CD14-positive monocyte (primary cell): ENCODE data around the gene PTAR1. TPM values are rescaled to one million over a fixed set of nuclear protein-coding genes. Genes with fewer than 3 reads are reported as not detected.
"Not testable (repeated sequence)": the region's sequence is repeated elsewhere in the genome, so short reads cannot be mapped to it uniquely, and the experiment has no call there.

Source experiments
- DNase-seq, 3 donors: peaks; one replicate each; pipeline ENCODE4 v3.0.0-alpha.2; 2011 to 2022
- H2AFZ ChIP-seq: 2 replicates; pipeline ENCODE4 v1.6.0; 2012; ENCODE audit warnings: mild to moderate bottlenecking, low read depth, low read length, inconsistent platforms; ENCODE audit not compliant: insufficient read depth, poor library complexity, severe bottlenecking
- H3K27ac ChIP-seq, 2 donors: 1 replicate in 1 of 2; 2 replicates in 1 of 2; pipeline ENCODE4 v1.5.1; 2012 to 2013; ENCODE audit warnings: low read length in 2 of 2, control low read depth in 1 of 2, inconsistent platforms in 1 of 2, low read depth in 1 of 2, mild to moderate bottlenecking in 1 of 2
- H3K27me3 ChIP-seq, 2 donors: one replicate each; pipeline versions ENCODE4 v1.6.0 to v1.6.1; 2011 to 2013; ENCODE audit warnings: low read length in 2 of 2; ENCODE audit not compliant: control insufficient read depth in 2 of 2, insufficient read depth in 2 of 2
- H3K36me3 ChIP-seq, 2 donors: replicated peaks in 1 of 2; 1 replicate in 1 of 2; 2 replicates in 1 of 2; pipeline versions ENCODE4 v1.5.1 to v1.6.1; 2012 to 2013; ENCODE audit warnings: low read length in 2 of 2, control low read depth in 1 of 2, inconsistent platforms in 1 of 2, mild to moderate bottlenecking in 1 of 2; ENCODE audit not compliant: insufficient read depth in 2 of 2, control insufficient read depth in 1 of 2
- H3K4me1 ChIP-seq, 2 donors: 1 replicate in 1 of 2; 2 replicates in 1 of 2; pipeline versions ENCODE4 v1.5.1 to v1.6.1; 2012 to 2013; ENCODE audit warnings: low read length in 2 of 2, control low read depth in 1 of 2, inconsistent platforms in 1 of 2, mild to moderate bottlenecking in 1 of 2, moderate library complexity in 1 of 2; ENCODE audit not compliant: insufficient read depth in 2 of 2, control insufficient read depth in 1 of 2
- H3K4me2 ChIP-seq: replicated peaks from 2 replicates; pipeline ENCODE3; 2012; ENCODE audit warnings: low read length, moderate library complexity, mild to moderate bottlenecking; ENCODE audit not compliant: poor library complexity, severe bottlenecking; ENCODE audit errors: extremely low read depth
- H3K4me3 ChIP-seq, 3 experiments: fragments of 200-600 bp in 1 of 3; sonication (generic) in 1 of 3; replicated peaks in 1 of 3; 1 replicate in 2 of 3; 2 replicates in 1 of 3; pipeline ENCODE4 v1.5.1; 2011 to 2013; ENCODE audit warnings: low read length in 3 of 3, mild to moderate bottlenecking in 3 of 3, control low read depth in 2 of 3, low read depth in 2 of 3, inconsistent platforms in 1 of 3, moderate library complexity in 1 of 3
- H3K79me2 ChIP-seq: 2 replicates; pipeline ENCODE4 v1.6.0; 2012; ENCODE audit warnings: mild to moderate bottlenecking, control low read depth, inconsistent platforms, low read length, moderate library complexity; ENCODE audit not compliant: insufficient read depth
- H3K9ac ChIP-seq: 2 replicates; pipeline ENCODE4 v1.6.0; 2017; ENCODE audit warnings: low read length, mild to moderate bottlenecking; ENCODE audit not compliant: insufficient read depth, poor library complexity, severe bottlenecking
- H3K9me3 ChIP-seq, 2 donors: replicated peaks in 1 of 2; 1 replicate in 1 of 2; 2 replicates in 1 of 2; pipeline versions ENCODE4 v1.5.1 to v1.6.1; 2012 to 2013; ENCODE audit warnings: low read length in 2 of 2, control low read depth in 1 of 2; ENCODE audit not compliant: control insufficient read depth in 1 of 2, insufficient read depth in 1 of 2
- H4K20me1 ChIP-seq: 2 replicates; pipeline ENCODE4 v1.6.0; 2012; ENCODE audit warnings: mild to moderate bottlenecking, low read length, control low read depth, moderate library complexity; ENCODE audit not compliant: insufficient read depth
- H3K27ac Mint-ChIP-seq, 7 donors: one replicate each; pipeline ENCODE4 v1.8.0; 2020; ENCODE audit warnings: mild to moderate bottlenecking in 7 of 7, mixed read lengths in 7 of 7, moderate library complexity in 6 of 7, inconsistent platforms in 2 of 7
- H3K27me3 Mint-ChIP-seq, 3 donors: one replicate each; pipeline ENCODE4 v1.8.0; 2021 to 2022; ENCODE audit warnings: low read depth in 3 of 3, mild to moderate bottlenecking in 3 of 3, mixed read lengths in 3 of 3, moderate library complexity in 3 of 3, inconsistent platforms in 1 of 3
- H3K36me3 Mint-ChIP-seq, 2 donors: one replicate each; pipeline ENCODE4 v1.8.0; 2020; ENCODE audit warnings: mixed read lengths in 2 of 2, inconsistent platforms in 1 of 2, mild to moderate bottlenecking in 1 of 2
- H3K4me1 Mint-ChIP-seq: one replicate; pipeline ENCODE4 v1.8.0; 2020; ENCODE audit warnings: mild to moderate bottlenecking, mixed read lengths
- H3K4me3 Mint-ChIP-seq, 2 donors: one replicate each; pipeline ENCODE4 v1.8.0; 2020; ENCODE audit warnings: mild to moderate bottlenecking in 2 of 2, mixed read lengths in 2 of 2, moderate library complexity in 1 of 2
- H3K9me3 Mint-ChIP-seq, 7 donors: one replicate each; pipeline ENCODE4 v1.8.0; 2020 to 2022; ENCODE audit warnings: mixed read lengths in 7 of 7, mild to moderate bottlenecking in 6 of 7, moderate library complexity in 6 of 7, inconsistent platforms in 2 of 7
- WGBS: methylation state at CpG from one replicate; pipeline ENCODE4 v1.1.5; 2013; ENCODE audit warnings: missing lambda C conversion rate; ENCODE audit not compliant: insufficient coverage; 5-methylcytosine and 5-hydroxymethylcytosine counted together
- intact Hi-C, 2 donors: fragments of 100-400 bp; cut with micrococcal nuclease; formaldehyde crosslinking; loops; one replicate each; pipeline versions ENCODE4 v1.15.0 to v1.15.1; 2023
- polyA plus RNA-seq, 3 donors: library from polyadenylated mRNA; depleted of rRNA in 1 of 3; unstranded in 2 of 3; stranded (reverse) in 1 of 3; fragments of 300-500 nt in 2 of 3; fragments of >200 nt in 1 of 3; fragmentation: Illumina TruSeq in 2 of 3; gene quantifications; 1 replicate in 2 of 3; 2 replicates in 1 of 3; pipeline ENCODE4 v1.2.3, GENCODE V29; 2012 to 2021
- TF ChIP-seq, protein P1 (sequence below): fragments of 200-600 bp; IDR thresholded peaks from one replicate; pipeline ENCODE4 v1.8.0; 2022; ENCODE audit warnings: antibody characterized with exemption, mild to moderate bottlenecking

PTAR1 gene
- polyA plus RNA-seq, 3 donors = 12.3 to 24.6 (median 13.4) TPM

DNA sequence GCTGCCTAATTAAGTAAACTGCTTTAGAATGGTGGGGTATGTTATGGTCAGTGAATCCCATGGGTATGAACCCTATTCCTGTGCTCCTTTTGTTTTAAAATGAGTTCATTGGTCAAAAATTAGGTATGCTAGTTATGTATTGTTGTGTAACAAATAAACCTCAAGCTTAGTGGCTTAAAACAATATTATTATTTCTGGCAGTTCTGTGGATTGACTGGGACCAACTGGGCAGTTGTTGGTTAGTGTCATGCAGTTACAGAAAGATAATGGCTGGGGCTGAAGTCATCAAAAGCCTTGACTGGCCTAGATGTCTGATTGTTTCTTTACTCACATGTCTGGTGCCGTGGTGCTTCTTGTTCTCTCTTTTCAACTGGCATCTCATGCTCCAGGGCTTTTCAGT, 8.9 kb upstream of the PTAR1 start:
- TF ChIP-seq, protein P1, sequence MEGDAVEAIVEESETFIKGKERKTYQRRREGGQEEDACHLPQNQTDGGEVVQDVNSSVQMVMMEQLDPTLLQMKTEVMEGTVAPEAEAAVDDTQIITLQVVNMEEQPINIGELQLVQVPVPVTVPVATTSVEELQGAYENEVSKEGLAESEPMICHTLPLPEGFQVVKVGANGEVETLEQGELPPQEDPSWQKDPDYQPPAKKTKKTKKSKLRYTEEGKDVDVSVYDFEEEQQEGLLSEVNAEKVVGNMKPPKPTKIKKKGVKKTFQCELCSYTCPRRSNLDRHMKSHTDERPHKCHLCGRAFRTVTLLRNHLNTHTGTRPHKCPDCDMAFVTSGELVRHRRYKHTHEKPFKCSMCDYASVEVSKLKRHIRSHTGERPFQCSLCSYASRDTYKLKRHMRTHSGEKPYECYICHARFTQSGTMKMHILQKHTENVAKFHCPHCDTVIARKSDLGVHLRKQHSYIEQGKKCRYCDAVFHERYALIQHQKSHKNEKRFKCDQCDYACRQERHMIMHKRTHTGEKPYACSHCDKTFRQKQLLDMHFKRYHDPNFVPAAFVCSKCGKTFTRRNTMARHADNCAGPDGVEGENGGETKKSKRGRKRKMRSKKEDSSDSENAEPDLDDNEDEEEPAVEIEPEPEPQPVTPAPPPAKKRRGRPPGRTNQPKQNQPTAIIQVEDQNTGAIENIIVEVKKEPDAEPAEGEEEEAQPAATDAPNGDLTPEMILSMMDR = no peak
- no peaks in the 10 kb centered on the region for H4K20me1 ChIP-seq
- no peak overlapping the region for H3K4me2 ChIP-seq
- no peaks in the 10 kb centered on the region for H3K27me3 Mint-ChIP-seq
- 40% methylated on average over 1 of the region's 1 CpG for WGBS
- H3K36me3 Mint-ChIP-seq = no peaks in the 10 kb centered on the region
- peaks cover 6% of the 10 kb centered on the region for H3K4me1 Mint-ChIP-seq
- H3K4me3 ChIP-seq = no peak overlapping the region
- H3K9ac ChIP-seq = no peak overlapping the region
- H3K27ac ChIP-seq = no peak overlapping the region
- no peaks in the 10 kb centered on the region for H3K27me3 ChIP-seq
- H3K27ac Mint-ChIP-seq = no peak overlapping the region
- intact Hi-C loops = no loop called here
- no peak overlapping the region for H2AFZ ChIP-seq
- DNase-seq = no peak
- no peaks in the 10 kb centered on the region for H3K79me2 ChIP-seq
- H3K4me3 Mint-ChIP-seq = no peak overlapping the region
- H3K9me3 Mint-ChIP-seq = no peaks in the 10 kb centered on the region
- no peaks in the 10 kb centered on the region for H3K36me3 ChIP-seq
- no peaks in the 10 kb centered on the region for H3K9me3 ChIP-seq
- H3K4me1 ChIP-seq = no peaks in the 10 kb centered on the region

- TF ChIP-seq, protein P1 = no peak
- Histone ChIP-seq H3K36me3 (no peaks in the 10 kb centered on the region), H3K9me3 (no peaks in the 10 kb centered on the region), H3K9ac (no peak overlapping the region), H3K4me1 (no peaks in the 10 kb centered on the region), H3K79me2 (no peaks in the 10 kb centered on the region), H4K20me1 (no peaks in the 10 kb centered on the region), H3K4me3 (no peak overlapping the region), H2AFZ (no peak overlapping the region), H3K27ac (no peak overlapping the region), H3K27me3 (no peaks in the 10 kb centered on the region), H3K4me2 (no peak overlapping the region)
- H3K4me1 Mint-ChIP-seq = peaks cover 6% of the 10 kb centered on the region
- H3K36me3 Mint-ChIP-seq = no peaks in the 10 kb centered on the region
- no peak overlapping the region for H3K27ac Mint-ChIP-seq
- DNase-seq = no peak
- no peaks in the 10 kb centered on the region for H3K9me3 Mint-ChIP-seq
- no peaks in the 10 kb centered on the region for H3K27me3 Mint-ChIP-seq
- no CpG with 5 or more reads among the region's 1 CpG for WGBS
- no peak overlapping the region for H3K4me3 Mint-ChIP-seq
- intact Hi-C loops = no loop called here
Measured at GRCh38 chr9:69768101-69768500, 8.3 kb upstream of the PTAR1 start.

DNA sequence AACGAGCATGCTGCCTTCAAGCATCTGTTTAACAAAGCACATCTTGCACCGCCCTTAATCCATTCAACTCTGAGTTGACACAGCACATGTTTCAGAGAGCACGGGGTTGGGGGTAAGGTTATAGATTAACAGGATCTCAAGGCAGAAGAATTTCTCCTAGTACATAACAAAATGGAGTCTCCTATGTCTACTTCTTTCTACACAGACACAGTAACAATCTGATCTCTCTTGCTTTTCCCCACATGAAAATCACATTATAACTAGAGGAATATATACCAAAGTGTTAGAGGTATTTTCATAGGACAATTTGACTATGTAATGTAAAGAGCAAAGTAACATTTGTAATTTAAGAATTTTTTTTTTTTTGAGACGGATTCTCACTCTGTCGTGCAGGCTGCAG, 4.1 kb upstream of the PTAR1 start:
- H3K79me2 ChIP-seq, H3K9me3 Mint-ChIP-seq, H4K20me1 ChIP-seq, H3K4me3 Mint-ChIP-seq, H3K9me3 ChIP-seq, H3K27ac Mint-ChIP-seq, H3K4me1 ChIP-seq, H3K9ac ChIP-seq, DNase-seq, H3K4me3 ChIP-seq, H3K36me3 ChIP-seq, intact Hi-C loops, H3K4me2 ChIP-seq, H3K27me3 ChIP-seq, H3K27me3 Mint-ChIP-seq, H2AFZ ChIP-seq, H3K4me1 Mint-ChIP-seq, H3K36me3 Mint-ChIP-seq, H3K27ac ChIP-seq: not testable (repeated sequence)
- WGBS = no CpG with 5 or more reads among the region's 5 CpGs
